ENCODE results near the gene CATSPER3.
A peak's percentile ranks its signal among the peaks of the same experiment; 100 is the strongest.

CATSPER3 gene

DNA sequence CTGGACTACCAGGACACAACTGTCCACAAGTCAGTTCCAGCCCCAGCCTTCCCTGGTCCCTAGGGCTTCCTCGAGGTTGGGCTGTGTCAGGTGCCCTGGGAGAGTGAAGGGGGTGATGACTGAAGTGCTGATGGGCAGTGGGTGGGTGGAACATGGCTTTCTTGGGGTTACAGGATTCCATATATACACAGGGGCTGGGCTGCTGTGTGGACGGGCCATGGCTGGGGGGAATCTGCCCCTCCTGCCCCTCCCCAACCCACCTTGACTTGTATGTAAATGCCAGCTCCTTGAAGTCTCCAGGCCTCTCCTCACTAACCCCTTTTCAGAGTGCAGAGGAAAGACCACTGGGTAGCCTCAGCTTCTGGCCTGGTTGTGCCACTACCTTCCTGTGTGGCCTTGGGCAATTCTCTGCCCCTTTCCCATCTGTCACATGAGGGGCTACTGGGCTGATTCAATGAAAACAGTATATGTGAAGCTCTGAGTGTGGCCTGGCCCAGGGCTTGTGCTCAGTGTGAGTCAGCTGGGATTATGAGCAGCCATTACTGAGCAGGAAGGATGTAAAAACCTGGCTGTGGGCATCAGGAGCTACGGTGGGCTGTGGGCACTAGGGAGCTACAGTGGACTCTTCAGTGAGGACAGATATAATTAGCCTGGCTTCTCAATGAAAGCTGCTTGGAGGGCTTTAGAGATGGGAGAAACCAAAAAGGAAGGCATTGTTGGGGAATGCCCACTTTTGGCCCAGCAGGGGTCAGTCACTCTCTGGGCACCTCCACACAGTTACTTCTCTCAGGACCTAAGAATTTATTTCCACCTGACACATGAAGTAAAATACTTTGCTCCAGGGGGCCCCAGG is 43.0 kb downstream of the CATSPER3 start:
- DNase-seq, result no peak

DNA sequence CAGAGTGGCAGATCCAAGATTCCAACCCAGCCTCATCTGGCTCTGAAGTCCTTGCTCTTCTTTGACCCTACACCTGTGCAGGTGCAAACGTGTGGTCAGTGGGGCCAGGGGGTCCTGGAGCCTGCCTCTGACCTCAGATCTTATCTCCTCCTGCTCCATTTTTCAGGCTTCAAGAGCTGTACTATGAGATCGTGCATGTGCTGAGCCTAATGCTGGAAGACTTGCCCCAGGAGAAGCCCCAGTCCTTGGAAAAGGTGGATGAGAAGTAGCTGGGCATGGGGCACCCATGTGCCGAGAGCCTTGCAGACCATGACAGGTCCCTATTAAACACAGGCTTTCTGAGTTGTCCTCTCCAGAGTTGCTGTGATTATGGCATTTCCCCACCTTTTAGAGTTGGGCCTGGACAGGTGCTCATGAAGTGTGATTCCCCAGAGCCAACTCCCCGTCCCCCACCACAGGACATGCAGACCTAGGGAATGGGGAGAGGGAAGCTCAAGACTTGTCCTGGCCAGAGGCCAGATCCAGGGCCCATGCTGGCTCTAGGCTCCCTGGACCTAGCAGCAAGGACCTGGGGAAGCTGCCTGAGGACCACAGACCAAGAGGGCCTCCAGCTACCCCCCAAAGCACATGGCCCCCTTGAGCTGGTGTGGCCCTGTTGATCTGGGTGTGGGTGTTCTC is 43.8 kb downstream of the CATSPER3 start:
- no peak for DNase-seq

DNA sequence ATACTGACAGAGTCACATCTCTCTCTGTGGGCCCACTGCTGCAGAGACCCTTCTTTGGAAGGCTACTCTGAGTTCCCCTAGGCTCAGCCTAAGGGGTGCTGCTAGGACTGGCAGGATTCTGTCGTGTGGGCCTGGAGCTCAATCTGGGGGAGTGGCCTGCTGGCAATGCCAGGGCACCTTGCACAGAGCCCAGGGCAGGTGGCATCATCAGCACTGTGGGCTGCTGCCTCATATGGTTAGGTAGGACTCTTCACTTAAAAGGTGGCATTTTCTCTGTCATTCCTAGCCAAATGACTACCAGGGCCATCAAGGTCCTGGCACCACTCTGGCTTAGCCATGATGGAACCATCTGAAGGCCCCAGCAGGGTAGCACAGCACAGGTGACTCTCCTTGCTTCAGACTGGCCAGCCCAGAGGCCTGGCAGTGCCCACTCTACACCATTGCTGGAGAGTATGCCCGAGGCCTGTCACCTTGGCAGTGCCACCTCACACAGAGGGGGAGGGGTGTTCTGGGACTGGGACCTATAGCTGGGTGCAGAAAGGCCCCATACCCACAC is 44.4 kb downstream of the CATSPER3 start:
- no peak for DNase-seq

DNA sequence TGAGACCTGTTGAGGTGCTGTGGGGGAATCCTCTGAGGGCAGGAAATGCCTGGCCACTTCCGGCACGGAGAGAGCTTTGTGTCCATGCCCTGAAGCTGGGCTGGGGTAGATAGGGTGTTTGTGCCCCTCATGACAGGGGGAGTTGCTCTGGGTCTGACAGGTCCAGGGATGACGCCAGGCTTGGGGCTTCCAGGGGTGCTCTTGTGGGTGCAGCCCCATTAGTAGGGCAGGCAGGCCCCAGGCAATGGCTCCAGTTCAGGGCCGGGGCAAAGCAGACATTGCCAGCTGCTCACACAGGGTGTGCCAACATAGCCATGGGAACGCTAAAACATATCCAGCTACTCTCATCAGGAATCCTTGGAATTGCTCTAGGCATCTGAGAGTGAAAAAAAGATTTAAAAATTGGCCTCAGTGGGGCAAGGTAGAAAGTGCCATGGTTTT is 45.3 kb downstream of the CATSPER3 start:
- peak in 11 of 58 donors; percentile 3 to 37 (median 9) for DNase-seq

DNA sequence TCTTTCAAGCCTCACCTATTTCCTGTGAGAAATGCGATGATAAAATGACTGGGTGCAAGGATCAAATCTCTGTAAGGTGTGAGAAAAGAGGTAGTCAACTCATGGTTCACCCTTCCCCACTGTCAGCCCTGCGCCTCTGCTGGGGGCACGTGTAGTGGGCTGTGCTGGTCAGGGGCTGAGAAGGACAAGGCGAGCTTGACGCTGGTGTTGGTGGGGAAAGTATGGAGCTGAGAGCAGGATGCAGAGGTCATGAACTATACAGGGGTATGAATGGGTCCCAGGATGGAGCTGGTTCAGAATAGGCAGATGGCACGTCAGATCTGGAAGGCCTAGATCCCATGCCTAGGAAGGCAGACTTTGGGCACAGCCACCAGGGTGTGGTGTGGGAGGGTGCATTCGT is 45.7 kb downstream of the CATSPER3 start:
- DNase-seq, result no peak

DNA sequence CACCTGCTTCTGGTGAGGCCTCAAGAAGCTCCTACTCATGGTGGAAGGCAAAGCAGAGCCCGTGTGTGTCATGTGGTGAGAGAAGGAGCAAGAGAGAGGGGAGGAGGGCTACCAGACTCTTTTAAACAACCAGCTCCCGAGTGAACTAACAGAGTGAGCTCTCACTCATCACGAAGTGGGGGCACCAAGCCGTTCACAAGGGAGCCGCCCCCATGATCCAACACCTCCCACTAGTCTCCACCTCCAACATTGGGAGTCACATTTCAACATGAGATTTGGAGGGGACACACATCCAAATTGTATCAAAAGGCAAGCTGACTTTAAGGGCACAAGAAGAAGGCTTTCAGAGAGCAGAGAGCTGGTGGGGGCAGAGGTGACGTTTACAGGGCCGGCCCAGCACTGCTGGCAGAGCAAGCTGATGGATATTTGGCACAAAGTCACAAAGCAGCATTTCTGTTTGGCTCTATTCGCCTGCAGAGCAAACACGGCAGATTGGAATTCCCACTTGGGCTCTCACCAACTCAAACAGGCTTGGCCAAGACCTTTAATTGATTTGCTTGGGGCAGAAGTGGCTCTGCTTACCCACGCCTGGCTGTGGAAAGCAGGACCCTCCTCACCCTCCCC is 46.4 kb downstream of the CATSPER3 start:
- DNase-seq, result peak in 17 of 58 donors; percentile 3 to 35 (median 11)

DNA sequence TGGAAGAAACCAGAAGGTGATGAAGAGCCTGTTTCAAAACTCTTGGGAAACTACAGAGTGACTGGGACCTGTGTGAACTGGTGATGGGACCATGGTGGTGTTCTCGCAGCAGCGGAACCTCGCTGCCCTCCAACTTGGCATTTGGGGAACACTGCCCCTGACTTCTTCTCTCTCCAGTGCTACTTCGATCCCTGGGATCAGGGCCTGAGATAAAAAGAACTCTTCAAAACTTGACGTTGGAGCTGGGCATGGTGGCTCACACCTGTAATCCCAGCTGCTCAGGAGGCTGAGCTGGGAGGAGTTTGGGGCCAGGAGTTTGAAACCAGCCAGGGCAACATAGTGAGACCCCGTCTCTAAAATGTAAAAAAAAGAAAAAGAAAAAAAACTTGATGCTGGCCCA is 48.2 kb downstream of the CATSPER3 start:
- DNase-seq, result no peak

DNA sequence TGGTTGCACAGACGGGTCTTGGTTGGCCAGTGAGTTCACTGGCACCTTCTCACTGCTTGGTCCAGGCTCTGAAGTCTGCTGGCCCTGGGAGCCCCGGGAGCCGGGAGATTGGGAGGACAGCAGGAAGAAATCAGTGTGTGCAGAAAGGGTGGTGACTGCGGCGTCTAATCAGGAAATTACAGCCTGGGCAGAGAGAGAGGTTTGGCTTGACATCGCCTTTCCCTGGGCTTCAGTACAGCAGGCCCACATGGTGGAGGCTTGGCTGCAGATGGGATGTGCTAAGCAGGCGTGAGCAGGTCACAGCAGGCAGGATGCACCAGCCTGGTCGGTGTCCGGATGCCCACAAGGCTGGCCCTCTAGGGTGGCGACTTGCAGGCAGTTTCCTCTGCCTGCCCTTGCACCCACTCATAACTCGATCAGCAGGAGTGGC is 49.2 kb downstream of the CATSPER3 start:
- DNase-seq, result no peak

DNA sequence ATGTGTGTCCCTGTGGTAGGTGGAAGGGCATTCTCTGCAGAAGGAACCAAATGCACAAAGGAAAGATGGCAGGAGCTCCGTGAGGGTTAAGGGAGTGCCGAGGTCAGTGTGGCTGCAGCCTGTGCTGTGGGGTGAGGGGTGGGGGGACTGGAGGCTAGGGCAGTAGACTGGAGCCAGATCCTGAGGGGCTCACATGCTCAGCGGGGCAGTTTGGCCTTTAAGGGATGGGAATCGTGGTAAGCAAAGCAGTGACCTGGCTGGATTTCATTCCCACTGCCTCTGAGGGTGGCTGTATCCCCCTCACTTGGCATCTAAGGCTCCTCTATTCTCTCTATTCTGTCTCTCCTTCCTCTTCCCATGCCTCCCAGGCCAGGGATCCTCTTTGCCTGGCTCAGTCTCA is 50.8 kb downstream of the CATSPER3 start:
- DNase-seq, result no peak

DNA sequence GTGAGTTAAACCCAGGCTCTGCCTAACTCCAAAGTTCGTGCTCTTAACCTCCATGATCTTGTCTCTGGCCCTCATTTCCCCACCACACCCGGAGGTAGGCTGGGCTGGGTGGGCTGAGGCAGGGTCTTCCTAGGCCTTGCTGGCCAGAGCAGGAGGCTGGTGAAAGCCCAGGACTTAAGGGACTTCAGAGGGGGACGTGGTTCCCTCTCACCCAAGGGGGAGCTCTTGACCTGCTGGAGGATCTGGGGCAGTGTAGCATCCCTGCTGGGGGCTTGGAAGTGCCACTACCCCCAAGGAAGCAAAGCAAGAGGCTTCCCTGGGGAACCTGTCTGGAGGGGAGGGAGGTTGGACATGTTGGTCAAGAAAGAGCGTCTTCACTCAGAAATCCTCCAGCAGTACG is 51.6 kb downstream of the CATSPER3 start:
- no peak for DNase-seq

DNA sequence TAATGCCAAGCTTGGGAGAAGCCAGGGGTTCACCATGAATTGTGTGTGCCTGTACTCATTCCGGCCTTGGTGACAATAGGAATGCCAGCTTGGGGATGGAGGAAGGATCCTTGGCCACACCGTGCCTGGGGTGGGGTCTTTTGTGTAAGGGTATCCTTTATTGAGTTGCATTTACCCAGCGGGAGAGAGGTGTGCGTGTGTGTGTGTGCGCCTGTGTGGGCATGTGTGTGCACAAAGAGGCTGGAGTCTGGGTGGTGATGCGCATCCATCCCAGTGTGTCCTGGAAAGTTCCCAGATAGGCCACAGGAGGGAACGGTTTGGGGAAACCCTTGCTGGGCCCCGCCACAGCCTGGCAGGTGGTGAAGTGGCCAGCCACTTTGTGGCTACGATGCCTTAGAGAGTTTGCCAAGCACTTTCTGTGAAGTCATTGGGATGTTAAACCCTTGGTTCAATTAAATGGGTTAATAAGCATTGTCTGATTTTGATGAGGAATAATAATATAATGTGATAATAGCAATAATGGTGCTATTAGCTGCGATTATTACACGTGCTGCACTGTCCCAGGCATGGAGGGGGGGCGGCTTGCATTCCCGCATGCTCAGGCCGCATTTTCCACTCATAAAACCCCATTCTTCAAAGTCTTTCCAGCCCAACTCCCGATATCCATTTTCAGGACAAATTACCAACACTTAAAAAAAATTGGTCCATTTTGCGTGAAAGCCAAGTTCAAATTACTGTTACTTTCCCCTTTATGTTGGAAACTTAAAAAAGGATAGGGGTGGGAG is 52.6 kb downstream of the CATSPER3 start:
- no peak for DNase-seq

DNA sequence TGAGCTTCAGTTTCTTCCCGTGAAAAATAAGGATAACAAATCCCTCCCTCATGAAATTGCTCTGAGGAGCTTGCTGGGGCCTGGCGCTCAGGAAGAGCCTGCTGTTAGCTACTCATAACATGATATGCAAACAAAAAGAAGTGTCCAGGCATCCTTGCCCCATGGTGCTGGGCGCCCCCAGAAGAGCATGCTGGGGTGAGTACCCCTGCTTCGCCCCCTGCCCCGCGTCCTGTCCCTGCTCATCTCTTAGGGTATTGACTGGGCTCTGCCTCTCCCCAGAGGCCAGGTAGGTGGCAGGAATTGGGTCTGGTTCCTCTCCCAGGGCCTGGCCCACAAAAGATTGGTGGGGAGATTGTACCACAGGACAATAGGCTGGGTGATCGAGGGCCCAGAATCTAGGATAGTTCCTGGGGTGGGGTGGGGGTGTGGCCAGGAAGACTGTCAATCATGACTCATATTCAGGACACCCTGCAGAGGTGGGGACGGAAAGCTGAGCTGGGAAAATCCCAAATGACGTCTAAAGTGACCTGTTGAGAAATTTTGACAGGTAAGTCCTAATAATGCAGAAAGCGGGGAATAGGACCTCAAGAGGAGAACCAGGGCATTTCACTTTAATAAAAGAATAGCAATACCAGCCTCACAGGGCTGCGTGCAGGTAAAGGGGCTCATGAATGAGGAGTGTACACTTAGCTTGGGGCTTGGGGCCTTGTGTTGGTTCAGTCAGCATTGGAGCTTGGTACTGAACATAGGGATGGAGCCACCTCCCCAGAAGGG is 57.4 kb downstream of the CATSPER3 start:
- no peak for DNase-seq

DNA sequence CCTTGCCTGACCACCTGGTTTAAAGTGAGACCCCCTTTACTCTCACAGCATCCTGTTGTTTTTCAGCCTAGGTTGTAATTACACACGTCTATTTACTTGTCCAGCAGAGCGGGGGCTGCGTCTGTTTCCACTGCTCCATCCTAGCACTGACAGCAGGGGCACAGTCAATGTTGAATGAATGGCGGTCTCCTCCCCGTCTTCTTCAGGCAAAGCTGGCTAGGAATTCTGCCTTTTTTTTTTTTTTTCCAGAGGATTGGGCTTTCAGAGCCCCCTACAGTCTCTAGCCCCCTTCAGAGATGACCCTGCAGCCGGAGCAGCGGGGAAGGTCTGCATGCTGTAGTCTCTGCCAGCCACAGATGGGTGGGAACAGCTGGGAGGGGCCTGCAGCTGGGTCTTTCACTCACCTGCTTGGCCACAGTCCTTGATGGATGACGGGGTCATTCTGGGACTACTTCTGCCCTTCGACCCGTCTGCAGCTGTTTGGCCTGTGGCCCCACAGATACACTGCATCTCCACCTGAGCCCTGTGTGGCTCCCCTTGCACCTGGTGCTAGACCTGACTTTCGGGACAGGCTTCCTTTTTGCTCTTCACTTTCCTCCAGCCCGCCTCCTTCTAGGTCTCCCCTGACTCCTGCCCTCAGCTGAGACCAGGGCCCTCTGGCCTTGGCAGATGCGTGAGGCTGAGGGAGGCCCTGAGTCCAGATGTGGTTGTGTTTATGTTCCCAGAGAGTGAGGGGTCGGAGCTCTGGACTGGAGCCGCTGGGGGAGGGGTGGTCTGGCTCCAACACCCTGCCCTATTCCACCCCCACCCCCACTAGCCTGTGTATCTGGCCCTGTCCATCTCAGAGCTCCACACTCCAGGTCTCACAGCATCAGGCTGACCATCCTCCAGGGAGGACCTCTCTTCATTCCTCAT is 58.3 kb downstream of the CATSPER3 start:
- DNase-seq, result no peak

DNA sequence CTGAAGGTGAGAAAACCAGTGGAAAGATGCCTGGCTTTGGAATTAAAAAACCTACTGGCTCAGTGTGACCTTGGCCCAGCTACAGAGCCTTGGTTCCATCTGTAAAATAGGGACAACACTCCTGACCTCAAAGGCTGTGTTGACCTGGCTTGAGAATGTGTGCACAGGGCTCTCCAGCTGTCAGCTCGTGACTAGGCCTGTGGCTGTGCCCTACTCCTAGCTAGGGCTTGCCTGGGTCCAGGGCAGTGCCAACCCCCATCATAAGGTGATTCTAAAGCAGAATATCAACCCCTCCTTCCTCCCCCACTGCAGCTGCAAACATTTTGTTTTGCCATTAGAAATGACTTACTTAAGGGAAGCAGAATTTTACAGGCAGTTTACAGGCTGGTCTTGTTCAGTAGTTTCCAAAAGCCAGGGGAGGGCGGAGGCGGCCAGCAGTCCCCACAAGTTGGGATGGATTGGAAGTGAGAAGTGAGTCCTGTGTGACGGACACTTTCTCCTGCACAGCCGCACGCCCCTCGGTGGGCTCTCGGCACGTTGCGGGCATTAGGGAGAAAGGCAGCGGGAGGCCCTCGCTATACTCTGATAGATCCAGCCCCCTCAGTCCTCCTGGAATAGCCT is 59.0 kb downstream of the CATSPER3 start:
- DNase-seq, result no peak

DNA sequence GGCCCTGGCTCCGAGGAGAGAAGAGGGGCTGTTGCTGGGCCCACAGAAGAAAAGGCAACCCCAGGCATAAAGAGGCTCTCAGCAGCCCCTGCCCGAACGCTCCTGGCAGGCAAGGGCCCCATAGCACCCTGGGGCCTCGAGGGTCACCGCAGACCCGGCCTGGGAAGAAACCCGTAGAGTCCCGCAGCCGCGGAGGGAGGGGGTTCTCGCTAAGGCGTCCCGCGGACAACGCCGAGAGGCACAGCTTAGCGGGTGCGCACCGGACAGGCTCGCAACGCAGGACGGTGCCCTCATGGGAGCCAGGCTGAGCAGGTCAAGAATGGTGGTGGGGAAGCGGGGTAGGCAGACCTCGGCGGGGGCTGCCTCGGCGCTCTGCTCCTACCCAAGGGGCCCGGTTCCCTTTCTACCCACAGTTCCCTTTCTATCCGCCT is 59.6 kb downstream of the CATSPER3 start:
- DNase-seq, result no peak

DNA sequence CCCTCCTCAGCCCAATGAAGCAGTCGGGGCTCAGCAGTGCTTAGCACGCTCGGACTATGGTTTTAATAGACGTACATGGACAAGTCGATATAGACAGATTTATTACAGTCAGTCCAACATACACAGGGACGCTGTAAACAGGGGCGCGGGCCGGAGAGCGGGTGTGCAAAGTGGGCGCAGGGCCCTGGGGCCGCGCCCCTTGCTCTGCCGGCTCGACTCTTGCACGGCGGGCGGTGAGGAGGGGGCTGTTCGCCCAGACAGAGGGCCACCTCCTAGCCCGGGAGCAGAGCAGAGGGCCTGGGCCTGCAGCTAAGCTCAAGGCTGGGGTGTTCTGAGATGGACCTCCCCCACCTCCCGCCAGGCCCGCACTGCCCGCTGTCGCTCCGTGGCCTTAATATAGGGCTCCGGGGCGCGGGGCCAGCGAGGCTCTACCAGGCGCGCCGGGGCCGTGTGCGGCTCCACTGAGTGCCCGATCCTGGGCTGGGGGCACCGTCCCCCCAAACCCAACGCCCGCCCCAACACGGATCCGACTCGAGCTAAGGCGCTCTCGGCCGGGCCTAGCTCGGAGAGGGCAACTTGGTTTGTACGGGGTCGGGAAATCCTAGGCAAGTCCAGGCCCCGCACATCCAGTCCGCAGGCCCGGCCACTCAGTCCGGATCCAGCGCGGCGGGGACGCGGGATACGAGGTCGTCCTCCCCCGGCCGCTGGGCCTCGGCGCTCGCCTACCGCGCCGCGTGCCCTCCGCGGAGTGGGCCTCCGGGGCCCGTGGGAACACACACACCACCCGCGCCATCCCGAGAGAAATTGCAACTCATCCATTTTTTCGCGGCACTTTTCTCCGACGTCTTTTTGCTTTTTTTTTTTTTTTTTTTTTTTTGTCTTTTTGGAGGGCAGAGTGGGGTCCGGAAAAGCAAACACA is 60.2 kb downstream of the CATSPER3 start:
- no peak for DNase-seq

DNA sequence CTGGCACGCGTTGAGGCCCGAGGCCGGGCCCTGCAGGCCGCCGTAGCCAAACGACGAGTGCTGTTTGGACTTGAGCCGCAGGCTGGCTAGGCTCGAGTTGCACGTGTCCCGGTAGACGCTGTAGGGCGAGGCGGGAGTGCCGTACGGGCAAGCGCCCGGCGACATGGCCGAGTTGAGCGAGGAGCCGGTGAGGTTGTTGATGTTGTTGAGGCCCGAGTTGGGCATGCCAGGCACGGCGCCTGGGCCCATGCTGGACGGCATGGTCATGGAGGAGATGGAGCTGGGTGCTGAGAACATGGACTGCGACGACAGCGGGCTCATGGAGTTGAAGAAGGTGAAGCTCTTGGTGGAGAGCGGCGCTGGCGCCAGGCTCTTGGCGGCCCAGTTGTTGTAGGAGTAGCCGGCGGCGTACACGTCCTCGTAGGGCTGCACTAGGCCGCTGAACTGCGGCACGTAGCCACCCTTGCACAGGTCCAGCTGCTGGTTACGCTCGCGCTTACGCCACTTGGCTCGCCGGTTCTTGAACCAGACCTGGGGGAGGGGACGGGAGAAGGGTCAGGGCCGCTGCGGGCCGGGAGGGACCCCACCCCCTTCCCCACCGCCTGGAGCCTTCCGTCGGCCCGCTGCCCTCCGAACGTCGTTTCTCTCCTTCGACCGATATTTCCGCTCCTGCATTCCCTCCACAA is 61.2 kb downstream of the CATSPER3 start:
- DNase-seq, result no peak

All from anterior cingulate cortex (tissue), 58 donors.